WTC11 (cell line): ENCODE results near the gene PM20D2. TPM values are rescaled to one million over a fixed set of nuclear protein-coding genes. Genes with fewer than 3 reads are reported as not detected.

ENCODE experiments used
- ATAC-seq: fragments of 200-7000 bp; cut with Tn5 transposase; 2 replicates; pipeline ENCODE4 v1.10.0; 2021; ENCODE audit warnings: mild to moderate bottlenecking, moderate library complexity
- CTCF ChIA-PET: fragments of 300-600 bp; sonication (Branson Sonifier 250); formaldehyde crosslinking; loops from one replicate; lab custom pipeline; 2021; ENCODE audit warnings: antibody characterized with exemption; lab: Charles Lee
- POLR2A ChIA-PET: fragments of 350-600 bp; sonication (Branson Sonifier 250); formaldehyde crosslinking; loops from one replicate; lab custom pipeline; 2021; ENCODE audit warnings: antibody characterized with exemption; lab: Charles Lee
- DNase-seq: peaks from one replicate; pipeline ENCODE4 v3.0.0; 2021; ENCODE audit warnings: low spot score
- H3K27ac Mint-ChIP-seq: 2 replicates; pipeline ENCODE4 v1.8.0; 2021; ENCODE audit warnings: mixed read lengths
- H3K27me3 Mint-ChIP-seq: 2 replicates; pipeline ENCODE4 v1.8.0; 2021; ENCODE audit warnings: low read depth, mild to moderate bottlenecking, moderate library complexity, mixed read lengths
- H3K36me3 Mint-ChIP-seq: 2 replicates; pipeline ENCODE4 v1.8.0; 2021; ENCODE audit warnings: mixed read lengths
- H3K4me1 Mint-ChIP-seq: 2 replicates; pipeline ENCODE4 v1.8.0; 2022; ENCODE audit warnings: mixed read lengths
- H3K4me3 Mint-ChIP-seq: 2 replicates; pipeline ENCODE4 v1.8.0; 2021; ENCODE audit warnings: mild to moderate bottlenecking, moderate library complexity, mixed read lengths
- H3K9me3 Mint-ChIP-seq: 2 replicates; pipeline ENCODE4 v1.8.0; 2021; ENCODE audit warnings: mixed read lengths
- ARID4B ChIP-seq: sonication (generic); formaldehyde crosslinking; IDR thresholded peaks from 2 replicates; pipeline ENCODE4 v1.8.0; 2023; ENCODE audit warnings: missing genetic modification reagents, mild to moderate bottlenecking, borderline replicate concordance
- CDX4 ChIP-seq: fragments of 250-450 bp; sonication (Bioruptor Pico); IDR thresholded peaks from 2 replicates; pipeline ENCODE4 v1.9.0; 2021; ENCODE audit warnings: moderate library complexity, mild to moderate bottlenecking, inconsistent platforms, borderline replicate concordance
- ESRRA ChIP-seq: sonication (generic); formaldehyde crosslinking; IDR thresholded peaks from 2 replicates; pipeline ENCODE4 v1.8.1; 2022; ENCODE audit warnings: mild to moderate bottlenecking, missing genetic modification reagents, borderline replicate concordance
- ETV6 ChIP-seq: sonication (generic); formaldehyde crosslinking; IDR thresholded peaks from 2 replicates; pipeline ENCODE4 v1.8.1; 2022; ENCODE audit warnings: mild to moderate bottlenecking, missing genetic modification reagents
- FOXJ3 ChIP-seq: sonication (generic); formaldehyde crosslinking; IDR thresholded peaks from 2 replicates; pipeline ENCODE4 v1.9.0; 2021; ENCODE audit warnings: missing genetic modification reagents, mild to moderate bottlenecking, borderline replicate concordance
- FOXK1 ChIP-seq: sonication (generic); formaldehyde crosslinking; IDR thresholded peaks from 2 replicates; pipeline ENCODE4 v1.8.0; 2022; ENCODE audit warnings: mild to moderate bottlenecking, moderate library complexity, missing genetic modification reagents
- FOXP1 ChIP-seq: sonication (generic); formaldehyde crosslinking; IDR thresholded peaks from 2 replicates; pipeline ENCODE4 v1.8.0; 2022; ENCODE audit warnings: missing genetic modification reagents, mild to moderate bottlenecking, moderate library complexity, borderline replicate concordance
- GABPB1 ChIP-seq: sonication (generic); formaldehyde crosslinking; IDR thresholded peaks from 2 replicates; pipeline ENCODE4 v1.8.1; 2023; ENCODE audit warnings: mild to moderate bottlenecking, missing genetic modification reagents
- HMGA2 ChIP-seq: fragments of 250-450 bp; sonication (Bioruptor Pico); IDR thresholded peaks from 2 replicates; pipeline ENCODE4 v1.4.0; 2021; ENCODE audit warnings: mild to moderate bottlenecking, moderate library complexity
- MLX ChIP-seq: sonication (generic); formaldehyde crosslinking; IDR thresholded peaks from 2 replicates; pipeline ENCODE4 v1.8.1; 2023; ENCODE audit warnings: mild to moderate bottlenecking, missing genetic modification reagents, moderate library complexity
- MYBL2 ChIP-seq: sonication (generic); formaldehyde crosslinking; IDR thresholded peaks from 2 replicates; pipeline ENCODE4 v1.8.1; 2023; ENCODE audit warnings: mild to moderate bottlenecking, moderate library complexity, missing genetic modification reagents
- NFE2L1 ChIP-seq: sonication (generic); formaldehyde crosslinking; IDR thresholded peaks from 2 replicates; pipeline ENCODE4 v1.8.1; 2023; ENCODE audit warnings: missing genetic modification reagents
- NR2C2 ChIP-seq: sonication (generic); formaldehyde crosslinking; IDR thresholded peaks from 2 replicates; pipeline ENCODE4 v1.8.0; 2022; ENCODE audit warnings: mild to moderate bottlenecking, missing genetic modification reagents
- OVOL2 ChIP-seq: fragments of 250-450 bp; sonication (Bioruptor Pico); IDR thresholded peaks from 2 replicates; pipeline ENCODE4 v1.9.0; 2021; ENCODE audit warnings: mild to moderate bottlenecking, borderline replicate concordance
- PREB ChIP-seq: sonication (generic); formaldehyde crosslinking; IDR thresholded peaks from 2 replicates; pipeline ENCODE4 v1.8.1; 2022; ENCODE audit warnings: mild to moderate bottlenecking, missing genetic modification reagents, moderate library complexity, borderline replicate concordance
- RORB ChIP-seq: fragments of 250-450 bp; sonication (Bioruptor Pico); IDR thresholded peaks from 2 replicates; pipeline ENCODE4 v1.9.0; 2021; ENCODE audit warnings: mild to moderate bottlenecking
- SMAD4 ChIP-seq: sonication (generic); formaldehyde crosslinking; IDR thresholded peaks from 2 replicates; pipeline ENCODE4 v1.8.0; 2022; ENCODE audit warnings: mild to moderate bottlenecking, missing genetic modification reagents
- SOX15 ChIP-seq: fragments of 250-450 bp; sonication (Bioruptor Pico); IDR thresholded peaks from 2 replicates; pipeline ENCODE4 v1.9.0; 2021; ENCODE audit warnings: mild to moderate bottlenecking
- ZNF121 ChIP-seq: sonication (generic); formaldehyde crosslinking; IDR thresholded peaks from 2 replicates; pipeline ENCODE4 v1.8.0; 2023; ENCODE audit warnings: missing genetic modification reagents
- ZNF232 ChIP-seq: sonication (generic); formaldehyde crosslinking; IDR thresholded peaks from 2 replicates; pipeline ENCODE4 v1.8.0; 2022; ENCODE audit warnings: mild to moderate bottlenecking, missing genetic modification reagents
- ZNF281 ChIP-seq: sonication (generic); formaldehyde crosslinking; IDR thresholded peaks from 2 replicates; pipeline ENCODE4 v1.8.0; 2023; ENCODE audit warnings: mild to moderate bottlenecking, missing genetic modification reagents
- ZNF317 ChIP-seq: sonication (generic); formaldehyde crosslinking; IDR thresholded peaks from 2 replicates; pipeline ENCODE4 v1.8.1; 2023; ENCODE audit warnings: low read depth, mild to moderate bottlenecking, moderate library complexity, missing genetic modification reagents, borderline replicate concordance
- ZNF396 ChIP-seq: fragments of 250-450 bp; sonication (Bioruptor Pico); IDR thresholded peaks from 2 replicates; pipeline ENCODE4 v1.8.0; 2021; ENCODE audit warnings: mild to moderate bottlenecking, moderate library complexity, borderline replicate concordance
- ZNF512 ChIP-seq: sonication (generic); formaldehyde crosslinking; IDR thresholded peaks from 2 replicates; pipeline ENCODE4 v1.8.1; 2022; ENCODE audit warnings: missing genetic modification reagents, borderline replicate concordance
- total RNA-seq: library from RNA; stranded (reverse); gene quantifications from 3 replicates; pipeline ENCODE4 v1.2.3, GENCODE V29; 2021

Gene PM20D2
- total RNA-seq, 1 experiment from 2014 or later = 4.9 TPM

- peaks cover 94% of the 10 kb centered on the region for H3K27me3 Mint-ChIP-seq
- DNase-seq (no peak), ATAC-seq (no peak)
- CTCF ChIA-PET = interaction anchor here (1.4 kb wide), 1 partner anchor 149 kb away, joined by 4 read pairs; no protein-coding TSS in a partner anchor
- H3K36me3 Mint-ChIP-seq = peaks cover 16% of the 10 kb centered on the region
- H3K27ac Mint-ChIP-seq = no peak overlapping the region
- POLR2A ChIA-PET = no interaction called here
- no peak for TF ChIP-seq HMGA2 (CRISPR knock-in tag)
- TF ChIP-seq ETV6 (CRISPR knock-in tag) = no peak
- TF ChIP-seq MYBL2 = no peak
- no peak for TF ChIP-seq SOX15 (CRISPR knock-in tag)
- TF ChIP-seq ZNF317 (CRISPR knock-in tag) = no peak
- TF ChIP-seq SMAD4 (CRISPR knock-in tag) = no peak
- no peak for TF ChIP-seq FOXP1 (CRISPR knock-in tag)
- TF ChIP-seq RORB (CRISPR knock-in tag) = no peak
- no peak for TF ChIP-seq CDX4 (CRISPR knock-in tag)
- no peak for TF ChIP-seq ARID4B (CRISPR knock-in tag)
- no peak for TF ChIP-seq FOXK1 (CRISPR knock-in tag)
- TF ChIP-seq ZNF396 = no peak
- no peak for TF ChIP-seq NR2C2 (CRISPR knock-in tag)
- TF ChIP-seq OVOL2 (CRISPR knock-in tag) = no peak
- TF ChIP-seq ESRRA (CRISPR knock-in tag) = no peak
- no peak for TF ChIP-seq FOXJ3 (CRISPR knock-in tag)
- TF ChIP-seq ZNF121 (CRISPR knock-in tag) = no peak
- TF ChIP-seq NFE2L1 (CRISPR knock-in tag) = no peak
- no peak for TF ChIP-seq PREB (CRISPR knock-in tag)
- TF ChIP-seq ZNF512 (CRISPR knock-in tag) = no peak
- TF ChIP-seq, all 79 proteins: peak for 0
- H3K4me3 Mint-ChIP-seq = no peak overlapping the region
- H3K9me3 Mint-ChIP-seq = peaks cover 26% of the 10 kb centered on the region
- H3K4me1 Mint-ChIP-seq = peaks cover 13% of the 10 kb centered on the region
Observed at GRCh38 chr6:89131599-89131998, 14.3 kb upstream of the PM20D2 start.

- Mint-ChIP-seq H3K27me3 (peaks cover 94% of the 10 kb centered on the region), H3K4me1 (peaks cover 13% of the 10 kb centered on the region), H3K27ac (no peak overlapping the region), H3K9me3 (peaks cover 22% of the 10 kb centered on the region), H3K4me3 (no peak overlapping the region), H3K36me3 (peaks cover 13% of the 10 kb centered on the region)
- ATAC-seq (no peak), DNase-seq (no peak)
- ChIA-PET POLR2A (no interaction called here), CTCF (no interaction called here)
- TF ChIP-seq ZNF281 (CRISPR knock-in tag) = no peak
- no peak for TF ChIP-seq ZNF232 (CRISPR knock-in tag)
- TF ChIP-seq RORB (CRISPR knock-in tag) = no peak
- TF ChIP-seq GABPB1 (CRISPR knock-in tag) = no peak
- no peak for TF ChIP-seq MLX (CRISPR knock-in tag)
- TF ChIP-seq SMAD4 (CRISPR knock-in tag) = no peak
Observed at GRCh38 chr6:89132057-89132456, 13.8 kb upstream of the PM20D2 start.
